Measurements from ENCODE around the gene TENT5C.

Gene TENT5C

GRCh38 chr1:117659550-117660270, 53.9 kb downstream of the TENT5C start:
- no peak for DNase-seq

- DNase-seq: no peak
Measured at GRCh38 chr1:117660271-117660965, 54.6 kb downstream of the TENT5C start.

DNA sequence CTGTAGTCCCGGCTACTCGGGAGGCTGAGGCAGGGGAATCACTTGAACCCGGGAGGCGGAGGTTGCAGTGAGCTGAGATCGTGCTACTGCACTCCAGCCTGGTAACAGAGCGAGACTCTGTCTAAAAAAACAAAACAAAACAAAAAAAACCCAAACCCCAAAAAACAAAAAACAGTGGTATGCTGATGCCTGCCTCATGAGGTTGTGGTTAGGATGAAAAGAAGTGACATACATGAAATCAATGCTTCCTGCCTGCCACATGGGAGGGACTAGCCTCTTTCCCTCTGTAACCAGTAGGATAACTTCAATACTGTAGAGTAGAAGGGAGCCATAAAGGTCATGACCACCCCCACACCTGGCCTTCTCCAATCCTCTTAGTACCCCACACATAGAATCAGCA, 55.2 kb downstream of the TENT5C start:
- peak; percentile 26 for DNase-seq

DNA sequence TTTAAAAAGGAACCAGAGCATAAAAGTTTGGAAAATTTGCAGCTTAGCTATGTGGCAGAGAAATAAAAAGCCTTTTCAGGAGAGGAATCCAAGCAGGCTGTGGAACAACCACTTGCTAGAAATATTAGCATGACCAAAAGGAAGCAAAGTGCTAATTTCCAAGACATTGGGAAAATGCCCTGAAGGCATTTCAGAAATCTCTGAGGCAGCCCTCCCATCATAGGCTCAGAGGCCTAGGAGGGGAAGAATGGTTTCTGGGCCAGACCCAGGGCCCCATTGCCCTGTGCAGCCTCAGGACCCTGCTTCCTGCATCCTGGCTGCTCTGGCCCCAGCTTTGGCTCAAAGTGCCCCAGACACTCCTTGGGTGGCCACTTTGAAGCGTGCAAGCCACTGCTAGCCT, 56.8 kb downstream of the TENT5C start:
- DNase-seq: no peak

GRCh38 chr1:117663156-117663902, 57.5 kb downstream of the TENT5C start:
- no peak for DNase-seq

- peak; percentile 34 for DNase-seq
Measured at GRCh38 chr1:117664314-117664713, 58.5 kb downstream of the TENT5C start.

GRCh38 chr1:117665556-117666270, 59.9 kb downstream of the TENT5C start:
- no peak for DNase-seq

DNA sequence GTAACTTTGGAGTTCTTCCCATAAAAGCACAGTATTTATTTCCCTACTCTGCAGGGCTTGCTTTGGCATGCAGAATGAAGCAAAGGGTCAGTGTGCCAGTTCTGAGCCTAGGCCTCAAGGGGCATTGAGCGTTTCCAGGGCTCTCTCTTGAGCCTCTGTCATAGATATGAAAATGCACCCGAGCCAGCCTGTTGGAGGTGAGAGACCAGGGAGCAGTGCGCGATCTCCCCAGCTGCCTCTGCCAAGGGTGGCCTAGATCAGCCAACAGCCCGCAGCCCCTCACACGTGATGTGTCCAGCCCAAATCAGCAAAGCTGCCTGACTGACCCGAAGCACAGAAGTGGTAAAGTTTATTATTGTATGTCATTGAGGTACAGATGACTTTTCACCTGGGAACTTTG, 63.7 kb downstream of the TENT5C start:
- no peak for DNase-seq

DNA sequence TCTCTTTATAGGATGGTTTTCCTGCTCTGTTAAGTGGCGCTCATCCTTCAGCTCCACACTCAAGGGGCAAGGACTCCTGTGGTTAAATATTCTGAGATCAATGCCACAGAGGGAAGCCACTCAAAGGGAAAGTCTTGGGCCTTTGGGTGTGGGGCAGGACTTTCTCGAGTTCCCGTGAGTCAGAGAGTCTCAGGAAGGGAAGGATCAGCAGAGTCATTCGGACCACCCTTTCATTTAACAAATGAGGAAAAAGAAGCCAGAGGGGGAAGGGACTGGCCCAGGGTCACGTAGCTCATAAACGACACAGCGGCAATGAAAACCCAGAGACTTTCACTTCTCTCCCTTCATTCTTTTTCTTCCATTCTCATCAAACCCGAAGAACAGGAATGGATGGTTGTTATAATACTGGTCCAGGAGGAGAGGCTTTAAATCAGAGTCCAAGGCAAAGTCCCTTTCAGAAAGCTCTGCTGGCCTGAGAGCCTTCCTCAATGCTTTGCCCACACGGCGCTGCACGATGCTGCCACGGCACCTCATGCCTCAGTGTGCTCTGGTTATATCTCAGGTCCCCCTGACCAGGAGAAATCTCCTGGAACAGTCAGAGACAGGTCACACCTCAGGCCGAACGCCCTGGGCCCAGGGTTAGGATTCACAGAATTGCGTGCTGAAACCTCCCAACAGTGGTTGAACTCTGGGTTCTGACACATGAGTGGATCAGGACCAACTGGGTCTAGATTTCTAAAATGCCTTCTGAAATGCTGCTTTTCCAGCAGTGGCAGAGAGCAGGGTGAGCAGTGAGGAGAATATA, 65.3 kb downstream of the TENT5C start:
- no peak for DNase-seq

GRCh38 chr1:117671781-117672501, 66.1 kb downstream of the TENT5C start:
- DNase-seq: no peak

- DNase-seq: no peak
Measured at GRCh38 chr1:117672756-117673155, 66.9 kb downstream of the TENT5C start.

- no peak for DNase-seq
Measured at GRCh38 chr1:117673405-117673804, 67.6 kb downstream of the TENT5C start.

DNA sequence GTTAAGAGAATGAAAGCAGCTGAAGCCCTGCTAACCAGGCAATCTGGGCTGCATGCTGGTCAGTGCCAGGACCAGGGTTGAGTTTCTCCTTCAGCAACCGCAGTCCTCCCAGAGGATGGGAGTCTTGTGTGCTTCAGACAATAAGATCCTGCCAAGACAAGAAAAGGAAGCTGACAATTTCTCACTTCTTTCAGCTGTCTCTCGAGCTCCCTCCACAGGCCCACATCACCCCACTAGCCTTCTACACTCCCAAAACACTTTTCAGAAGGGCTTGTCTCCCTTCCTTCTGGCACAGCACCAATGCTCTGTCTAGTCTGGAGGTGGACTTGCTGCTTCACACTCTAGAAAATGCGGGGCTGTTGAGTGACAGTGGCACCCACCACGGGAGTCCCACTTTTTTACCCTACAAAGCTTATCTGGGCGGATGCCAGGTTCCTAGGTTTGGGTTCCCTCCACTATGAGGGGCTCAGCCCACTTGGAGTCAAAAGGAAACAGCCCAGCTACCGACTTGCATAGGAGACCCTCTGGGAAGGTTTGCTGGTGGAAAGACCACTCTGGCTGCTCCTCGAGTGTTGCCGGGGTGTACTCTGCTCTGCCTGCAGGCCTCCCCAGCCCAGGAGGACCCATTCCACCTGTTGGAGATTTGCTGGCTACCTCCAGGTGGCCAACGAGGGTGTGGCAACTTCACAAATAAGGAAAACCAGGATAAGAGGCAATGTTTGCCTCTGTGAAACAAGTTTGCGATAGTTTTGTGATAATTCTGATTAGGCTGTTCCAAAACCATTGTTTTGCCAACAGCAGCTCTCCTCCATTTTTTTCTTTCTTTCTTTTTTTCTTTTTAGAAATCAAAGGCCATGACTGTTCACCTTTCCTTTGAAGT, 68.9 kb downstream of the TENT5C start:
- peak; percentile 57 for DNase-seq

DNA sequence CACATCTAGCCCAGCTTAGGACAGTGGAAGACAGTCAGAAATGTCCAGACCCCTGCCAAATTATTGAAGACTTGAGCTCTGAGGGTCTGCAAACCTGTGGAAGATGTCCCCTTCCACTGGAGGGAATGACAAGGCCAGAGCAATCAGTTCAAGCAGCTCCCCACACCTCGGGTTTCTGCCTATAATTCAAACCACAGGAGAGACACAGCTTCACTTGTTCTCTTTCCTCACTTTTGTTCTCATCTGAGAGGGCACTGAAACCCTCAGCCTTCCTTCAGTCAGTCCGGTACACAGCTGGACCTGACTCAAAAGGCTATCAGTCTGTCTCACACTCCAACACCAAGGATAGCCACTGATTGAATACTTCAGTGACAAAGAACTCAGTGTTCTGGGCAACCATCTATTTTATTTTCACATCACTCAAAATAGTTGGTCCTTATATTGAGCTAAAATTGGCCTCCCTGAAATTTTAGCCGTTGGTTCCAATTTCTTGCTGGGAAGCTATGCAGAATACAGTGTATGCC, 70.1 kb downstream of the TENT5C start:
- DNase-seq: no peak

DNA sequence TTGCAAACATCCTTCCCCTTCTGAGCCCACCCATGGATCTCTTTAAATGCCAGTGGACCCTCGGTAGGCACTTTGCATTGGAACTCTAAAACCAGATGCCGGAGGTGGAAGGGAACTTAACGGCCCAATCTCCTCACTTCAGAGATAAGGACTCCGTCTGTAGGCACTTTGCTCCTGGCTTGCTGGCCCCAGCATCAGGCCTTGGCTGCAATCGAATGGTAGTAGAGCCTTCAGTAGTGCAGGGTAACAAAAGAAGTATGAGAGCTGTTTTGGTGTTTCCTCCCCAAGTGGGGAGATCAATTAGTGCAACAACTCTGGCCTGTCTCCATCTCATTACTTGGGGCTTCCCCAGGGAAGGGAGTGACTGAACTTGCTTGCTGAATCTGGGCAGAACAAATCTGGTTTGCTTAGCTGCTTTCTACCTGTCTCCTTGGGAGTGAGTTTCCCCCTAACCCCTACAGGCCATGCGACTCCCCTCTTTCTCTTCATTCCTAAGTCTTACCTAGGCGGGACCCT, 70.8 kb downstream of the TENT5C start:
- DNase-seq: no peak

Data from activated CD4-positive, alpha-beta T cell treated with anti-CD3 and anti-CD28 coated beads, Interleukin-2, amount 50 U/mL, for 1 hour (primary cell).